Measurements from ENCODE around the gene MINAR2.

The MINAR2 gene

GRCh38 chr5:129803403-129803802 is 55.5 kb downstream of the MINAR2 start:
- Histone ChIP-seq H3K9me3 (ENCODE audit: insufficient read depth, low read length) (no peaks in the 10 kb centered on the region), H3K4me3 (ENCODE audit: insufficient read depth, low read length, poor library complexity, severe bottlenecking) (no peak overlapping the region), H3K79me2 (ENCODE audit: insufficient read depth, low read length) (no peaks in the 10 kb centered on the region), H3K36me3 (ENCODE audit: low read length) (no peaks in the 10 kb centered on the region), H3K9me2 (replicated peaks; ENCODE audit: insufficient read depth, low read length) (no peaks in the 10 kb centered on the region), H3F3A (ENCODE audit: insufficient read depth) (no peaks in the 10 kb centered on the region), H3K9ac (ENCODE audit: low read length) (no peak overlapping the region), H2AFZ (ENCODE audit: low read depth, low read length, severe bottlenecking) (no peak overlapping the region), H3K27me3 (ENCODE audit: low read length) (no peaks in the 10 kb centered on the region), H4K20me1 (ENCODE audit: low read depth, low read length) (no peaks in the 10 kb centered on the region), H3K27ac (ENCODE audit: low read depth, low read length) (no peak overlapping the region), H3K4me2 (ENCODE audit: low read depth, low read length, poor library complexity, severe bottlenecking) (no peak overlapping the region)
- TF ChIP-seq CTCF (IDR thresholded peaks at IDR 0.05; ENCODE audit: insufficient read depth, low read length, poor library complexity, severe bottlenecking) (no peak), EZH2phosphoT487 (conservative IDR thresholded peaks at IDR 0.05; ENCODE audit: low read length) (no peak)

- Histone ChIP-seq H3K9me2 (replicated peaks; ENCODE audit: insufficient read depth, low read length) (no peaks in the 10 kb centered on the region), H3K9ac (ENCODE audit: low read length) (no peak overlapping the region), H3K9me3 (ENCODE audit: insufficient read depth, low read length) (no peaks in the 10 kb centered on the region), H3K36me3 (ENCODE audit: low read length) (no peaks in the 10 kb centered on the region), H3K27me3 (ENCODE audit: low read length) (no peaks in the 10 kb centered on the region), H4K20me1 (ENCODE audit: low read depth, low read length) (no peaks in the 10 kb centered on the region), H3K79me2 (ENCODE audit: insufficient read depth, low read length) (no peaks in the 10 kb centered on the region), H2AFZ (ENCODE audit: low read depth, low read length, severe bottlenecking) (no peak overlapping the region), H3K4me3 (ENCODE audit: insufficient read depth, low read length, poor library complexity, severe bottlenecking) (no peak overlapping the region), H3K4me2 (ENCODE audit: low read depth, low read length, poor library complexity, severe bottlenecking) (no peak overlapping the region), H3F3A (ENCODE audit: insufficient read depth) (no peaks in the 10 kb centered on the region), H3K27ac (ENCODE audit: low read depth, low read length) (no peak overlapping the region)
- TF ChIP-seq EZH2phosphoT487 (conservative IDR thresholded peaks at IDR 0.05; ENCODE audit: low read length) (no peak), CTCF (IDR thresholded peaks at IDR 0.05; ENCODE audit: insufficient read depth, low read length, poor library complexity, severe bottlenecking) (no peak)
These were observed 56.8 kb downstream of the MINAR2 start for GRCh38 chr5:129804705-129805104.

GRCh38 chr5:129807162-129807814 is 59.4 kb downstream of the MINAR2 start:
- no peaks in the 10 kb centered on the region for H4K20me1 ChIP-seq (ENCODE audit: low read depth, low read length)
- H3K9ac ChIP-seq (ENCODE audit: low read length), result no peak overlapping the region
- TF ChIP-seq EZH2phosphoT487 (conservative IDR thresholded peaks at IDR 0.05; ENCODE audit: low read length), result no peak
- TF ChIP-seq CTCF (IDR thresholded peaks at IDR 0.05; ENCODE audit: insufficient read depth, low read length, poor library complexity, severe bottlenecking), result no peak
- no peak overlapping the region for H2AFZ ChIP-seq (ENCODE audit: low read depth, low read length, severe bottlenecking)
- H3K4me3 ChIP-seq (ENCODE audit: insufficient read depth, low read length, poor library complexity, severe bottlenecking), result no peak overlapping the region
- no peak overlapping the region for H3K4me2 ChIP-seq (ENCODE audit: low read depth, low read length, poor library complexity, severe bottlenecking)
- no peaks in the 10 kb centered on the region for H3K27me3 ChIP-seq (ENCODE audit: low read length)
- H3K36me3 ChIP-seq (ENCODE audit: low read length), result no peaks in the 10 kb centered on the region
- no peaks in the 10 kb centered on the region for H3F3A ChIP-seq (ENCODE audit: insufficient read depth)
- H3K9me3 ChIP-seq (ENCODE audit: insufficient read depth, low read length), result no peaks in the 10 kb centered on the region
- H3K79me2 ChIP-seq (ENCODE audit: insufficient read depth, low read length), result no peaks in the 10 kb centered on the region
- no peak overlapping the region for H3K27ac ChIP-seq (ENCODE audit: low read depth, low read length)
- no peaks in the 10 kb centered on the region for H3K9me2 ChIP-seq (replicated peaks; ENCODE audit: insufficient read depth, low read length)

All from SU-DHL-6 (cell line).